Adrenal gland (tissue), 5 donors: Measurements from ENCODE around the gene FGFBP2.

Experiments used
- CTCF ChIP-seq, 6 experiments: fragments of 450-650 bp in 4 of 6; fragments of 200-600 bp in 2 of 6; sonication (generic) in 1 of 6; IDR thresholded peaks; 1 replicate in 5 of 6; 2 replicates in 1 of 6; pipeline versions ENCODE4 v1.5.1 to v1.8.0; 2016 to 2021; ENCODE audit warnings: antibody characterized with exemption in 6 of 6, mild to moderate bottlenecking in 2 of 6, moderate library complexity in 1 of 6
- POLR2A ChIP-seq, 2 donors: fragments of 450-650 bp; IDR thresholded peaks; one replicate each; pipeline ENCODE4 v1.6.1; 2017; ENCODE audit warnings: antibody characterized with exemption in 2 of 2, mild to moderate bottlenecking in 2 of 2, moderate library complexity in 1 of 2
- donor health status: DM: no; HTN: no; CAD: no.

GRCh38 chr4:15953625-15954024 lies 9.3 kb downstream of the FGFBP2 start:
- no peak for TF ChIP-seq POLR2A (IDR thresholded peaks at IDR 0.05)
- no peak for TF ChIP-seq CTCF (IDR thresholded peaks at IDR 0.05)
